SU-DHL-6 (cell line): ENCODE results near the gene COPS7A.

Source experiments
- CTCF ChIP-seq: fragments of 200-600 bp; sonication (generic); IDR thresholded peaks from one replicate; pipeline ENCODE4 v1.5.1; 2017; ENCODE audit warnings: antibody characterized with exemption, mild to moderate bottlenecking, low read length, moderate library complexity; ENCODE audit not compliant: insufficient read depth, poor library complexity, severe bottlenecking
- EZH2phosphoT487 ChIP-seq: fragments of 200-600 bp; sonication (generic), shearing (Covaris generic); conservative IDR thresholded peaks from 2 replicates; pipeline ENCODE4 v1.6.1; 2018; ENCODE audit warnings: mild to moderate bottlenecking, antibody characterized with exemption, low read length, moderate library complexity, mixed read lengths

- TF ChIP-seq CTCF (no peak), EZH2phosphoT487 (no peak)
Measured at GRCh38 chr12:6693832-6694355, 30.0 kb upstream of the COPS7A start.
